Stimulated activated CD8-positive, alpha-beta memory T cell treated with anti-CD3 and anti-CD28 coated beads, Interleukin-4, amount 100 ng/mL, for 48 hours (primary cell): ENCODE measurements around the gene FBXW8.

Source experiments
- DNase-seq: peaks from one replicate; pipeline ENCODE4 v3.0.0-alpha.2; 2020

FBXW8 gene, protein sequence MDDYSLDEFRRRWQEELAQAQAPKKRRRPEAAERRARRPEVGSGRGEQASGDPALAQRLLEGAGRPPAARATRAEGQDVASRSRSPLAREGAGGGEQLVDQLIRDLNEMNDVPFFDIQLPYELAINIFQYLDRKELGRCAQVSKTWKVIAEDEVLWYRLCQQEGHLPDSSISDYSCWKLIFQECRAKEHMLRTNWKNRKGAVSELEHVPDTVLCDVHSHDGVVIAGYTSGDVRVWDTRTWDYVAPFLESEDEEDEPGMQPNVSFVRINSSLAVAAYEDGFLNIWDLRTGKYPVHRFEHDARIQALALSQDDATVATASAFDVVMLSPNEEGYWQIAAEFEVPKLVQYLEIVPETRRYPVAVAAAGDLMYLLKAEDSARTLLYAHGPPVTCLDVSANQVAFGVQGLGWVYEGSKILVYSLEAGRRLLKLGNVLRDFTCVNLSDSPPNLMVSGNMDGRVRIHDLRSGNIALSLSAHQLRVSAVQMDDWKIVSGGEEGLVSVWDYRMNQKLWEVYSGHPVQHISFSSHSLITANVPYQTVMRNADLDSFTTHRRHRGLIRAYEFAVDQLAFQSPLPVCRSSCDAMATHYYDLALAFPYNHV

DNA sequence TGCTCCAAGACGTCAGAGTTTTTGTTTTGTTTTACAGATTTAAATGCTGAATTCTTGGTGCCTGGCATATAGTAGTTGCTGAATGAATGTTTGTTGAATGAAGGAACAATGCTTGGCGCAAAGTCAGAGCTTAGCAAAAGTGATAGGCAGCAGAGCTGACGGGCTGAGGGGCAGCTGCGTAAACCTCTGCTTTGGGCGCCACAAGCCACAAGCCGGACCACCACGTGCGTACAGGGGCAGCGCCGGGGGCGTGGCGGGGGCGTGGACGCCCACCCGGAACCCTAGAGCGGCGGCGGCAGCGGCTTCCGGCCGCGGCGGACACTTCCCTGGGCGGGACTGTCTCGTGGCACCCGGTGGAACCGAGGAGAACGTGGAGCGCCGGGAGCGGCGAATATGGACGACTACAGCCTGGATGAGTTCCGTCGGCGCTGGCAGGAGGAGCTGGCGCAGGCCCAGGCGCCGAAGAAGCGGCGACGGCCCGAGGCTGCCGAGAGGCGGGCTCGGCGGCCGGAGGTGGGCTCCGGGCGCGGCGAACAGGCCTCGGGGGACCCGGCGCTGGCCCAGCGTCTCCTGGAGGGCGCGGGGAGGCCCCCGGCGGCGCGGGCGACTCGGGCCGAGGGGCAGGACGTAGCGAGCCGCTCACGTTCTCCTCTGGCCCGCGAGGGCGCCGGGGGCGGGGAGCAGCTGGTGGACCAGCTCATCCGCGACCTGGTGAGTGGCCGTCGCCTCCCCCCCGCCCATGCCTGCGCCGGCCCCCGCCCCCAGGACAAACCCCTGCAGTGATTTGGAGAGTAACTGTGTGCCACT, at the start of gene FBXW8:
FBXW8 (plus strand) TSS at position 306 of the 807 bp plus-strand sequence; CDS start at position 394, 88 bp downstream.
- peak; percentile 82 for DNase-seq

DNA sequence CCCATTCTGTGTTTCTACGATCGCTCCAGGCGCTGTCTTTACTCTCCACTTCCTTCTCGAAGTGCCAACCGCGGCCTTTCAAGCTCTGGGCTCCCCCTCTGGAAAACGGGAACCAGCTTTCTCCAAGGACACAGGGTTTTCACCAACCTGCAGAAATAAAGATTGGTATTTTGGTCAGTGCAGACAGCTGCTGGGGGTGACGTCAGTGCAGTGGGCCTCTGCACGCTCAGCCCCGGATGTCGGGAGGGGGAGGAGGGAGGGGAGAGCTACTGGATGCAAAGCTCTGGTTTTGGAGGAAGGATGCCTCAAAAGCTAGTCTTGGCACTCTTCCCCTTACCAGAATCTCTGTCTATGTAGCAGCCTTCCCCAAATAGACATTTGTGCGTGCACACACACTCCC, 49.4 kb upstream of the FBXW8 start:
- DNase-seq: peak; percentile 32

DNA sequence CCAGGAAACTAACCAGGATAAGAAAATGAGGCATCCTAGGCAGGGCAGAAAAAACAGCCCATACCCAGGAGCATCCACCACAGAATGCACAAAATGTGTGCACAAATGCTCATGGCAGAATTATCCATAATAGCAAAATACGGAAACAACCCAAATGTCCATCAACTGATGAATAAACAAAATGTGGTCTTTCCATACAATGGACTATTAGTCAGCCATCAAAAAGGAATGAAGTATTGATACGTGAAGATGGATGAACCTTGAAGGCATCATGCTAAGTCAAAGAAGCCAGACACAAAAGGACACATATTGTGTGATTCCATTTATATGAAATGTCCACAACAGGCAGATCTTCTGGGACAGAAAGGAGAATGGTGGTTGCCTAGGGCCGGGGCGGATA, 48.6 kb upstream of the FBXW8 start:
- no peak for DNase-seq

DNA sequence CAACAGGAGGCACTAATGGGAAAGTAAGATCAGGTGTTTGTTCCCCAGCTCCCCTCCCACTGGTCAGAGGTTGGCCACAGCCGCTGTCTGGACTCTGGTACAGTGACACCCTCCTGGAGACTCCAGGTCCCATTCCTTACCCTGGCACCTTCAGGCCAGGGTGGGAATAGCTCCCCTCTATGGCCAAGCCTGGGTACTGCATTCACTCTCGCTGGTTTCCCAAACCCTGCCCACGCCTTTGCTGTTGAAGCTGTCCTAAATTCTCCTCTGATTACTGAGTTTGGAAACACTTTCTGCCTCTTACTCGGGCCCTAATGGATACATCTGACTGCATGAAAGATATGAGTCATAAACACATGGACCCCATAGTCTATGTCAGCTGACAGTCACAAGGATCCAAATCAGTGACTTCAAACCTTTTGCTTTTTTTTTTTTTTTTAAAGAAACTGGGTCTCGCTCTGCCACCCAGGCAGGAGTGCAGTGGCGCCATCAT, 47.4 kb upstream of the FBXW8 start:
- DNase-seq: peak; percentile 47

DNA sequence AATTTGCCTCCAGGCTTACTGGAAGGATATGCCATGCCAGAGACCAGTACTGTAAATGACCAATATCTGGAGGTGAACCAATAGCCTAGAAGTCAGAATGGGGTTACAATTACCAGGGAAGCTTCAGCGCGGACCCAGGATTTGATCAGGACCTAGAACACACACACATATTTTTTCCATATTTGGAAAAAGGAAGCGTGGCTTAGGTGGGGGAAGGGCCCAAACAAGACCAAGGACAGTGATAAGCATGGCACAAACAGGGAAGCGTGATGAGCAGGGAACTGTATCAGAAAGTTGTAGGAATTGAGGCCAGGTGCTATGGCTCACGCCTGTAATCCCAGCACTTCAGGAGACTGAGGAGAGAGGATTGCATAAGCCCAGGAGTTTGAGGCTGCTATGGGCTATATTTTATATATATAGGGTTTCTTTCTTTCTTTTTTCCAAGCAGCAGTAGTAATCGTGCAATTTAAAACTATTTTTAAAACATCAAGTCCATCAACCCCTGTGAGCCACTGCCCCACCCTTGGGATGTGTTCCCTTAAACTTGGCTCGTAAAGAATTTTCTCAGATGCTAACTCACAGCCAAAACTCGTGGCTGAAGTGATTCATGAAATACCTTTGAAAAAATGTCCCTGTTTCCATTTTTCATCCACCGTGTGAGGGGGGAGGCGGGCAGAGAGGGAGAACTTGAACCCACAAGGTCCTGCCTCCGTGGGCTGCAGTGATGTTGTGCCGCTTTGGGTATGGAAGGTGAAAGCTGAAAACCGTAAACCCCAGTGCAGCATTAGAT, 46.2 kb upstream of the FBXW8 start:
- DNase-seq: no peak

DNA sequence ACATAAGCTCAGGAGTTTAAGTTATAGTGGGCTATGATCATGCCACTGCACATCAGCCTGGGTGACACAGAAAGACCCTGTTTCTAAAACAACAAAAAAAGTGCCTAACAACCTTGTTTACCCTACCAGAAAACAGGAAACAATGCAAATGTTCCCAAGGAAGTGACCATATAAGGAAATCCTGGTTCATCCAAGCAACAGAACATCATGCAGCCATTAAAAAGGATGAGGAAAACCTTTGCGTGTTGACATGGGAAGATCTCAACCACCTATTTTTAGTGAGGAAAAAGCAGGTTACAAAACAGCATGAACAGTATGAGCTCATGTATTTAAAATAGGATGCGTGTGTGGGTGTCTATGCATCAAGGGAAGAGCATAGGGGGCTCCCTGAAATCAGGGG, 43.2 kb upstream of the FBXW8 start:
- DNase-seq: no peak

DNA sequence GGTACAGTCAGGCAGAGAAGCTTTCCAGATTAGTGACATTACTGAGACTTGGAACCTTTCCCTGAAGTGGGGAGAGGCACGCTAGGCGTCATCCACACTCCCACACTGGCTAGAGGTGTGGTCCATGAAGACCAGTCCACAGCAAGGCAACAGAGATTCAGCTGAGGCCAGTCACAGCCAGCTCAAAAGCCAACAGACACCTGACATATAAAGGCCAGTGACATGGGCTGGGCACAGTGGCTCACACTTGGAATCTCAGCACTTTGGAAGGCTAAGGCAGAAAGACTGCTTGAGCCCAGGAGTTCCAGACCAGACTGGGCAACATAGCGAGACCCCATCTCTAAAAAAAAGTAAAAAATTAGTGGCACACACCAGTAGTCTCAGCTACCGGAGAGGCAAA, 40.4 kb upstream of the FBXW8 start:
- DNase-seq: no peak

DNA sequence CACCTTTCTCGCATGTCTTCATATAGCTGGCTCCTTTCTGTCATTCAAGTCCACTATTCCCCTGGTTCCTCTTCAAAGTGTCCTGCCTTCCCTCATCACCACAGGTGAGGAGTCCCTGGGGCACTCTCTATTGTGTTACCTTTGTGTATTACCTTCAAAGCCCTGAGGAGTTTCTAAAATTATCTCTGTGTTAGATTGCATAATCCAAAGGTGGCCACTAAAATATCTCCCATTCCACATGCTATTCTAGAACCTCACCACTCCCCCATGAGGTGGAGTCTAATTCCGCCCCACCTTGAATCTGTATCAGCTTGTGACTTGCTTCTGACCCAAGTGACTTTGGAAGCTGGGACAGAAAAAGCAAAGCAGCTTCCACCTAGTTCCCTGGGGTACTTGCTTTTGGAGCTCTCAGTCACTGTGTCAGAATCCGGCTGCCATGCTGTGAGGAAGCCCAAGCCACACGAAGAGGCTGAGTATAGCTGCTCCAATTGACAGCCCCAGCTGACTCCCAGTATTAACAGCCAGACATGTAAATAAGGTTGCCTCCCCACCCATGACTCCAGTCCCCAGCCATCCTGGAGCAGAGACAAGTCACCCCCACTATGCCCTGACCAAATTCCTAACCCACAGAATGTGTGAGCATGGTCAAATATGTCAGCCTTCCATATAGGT, 36.3 kb upstream of the FBXW8 start:
- DNase-seq: no peak

DNA sequence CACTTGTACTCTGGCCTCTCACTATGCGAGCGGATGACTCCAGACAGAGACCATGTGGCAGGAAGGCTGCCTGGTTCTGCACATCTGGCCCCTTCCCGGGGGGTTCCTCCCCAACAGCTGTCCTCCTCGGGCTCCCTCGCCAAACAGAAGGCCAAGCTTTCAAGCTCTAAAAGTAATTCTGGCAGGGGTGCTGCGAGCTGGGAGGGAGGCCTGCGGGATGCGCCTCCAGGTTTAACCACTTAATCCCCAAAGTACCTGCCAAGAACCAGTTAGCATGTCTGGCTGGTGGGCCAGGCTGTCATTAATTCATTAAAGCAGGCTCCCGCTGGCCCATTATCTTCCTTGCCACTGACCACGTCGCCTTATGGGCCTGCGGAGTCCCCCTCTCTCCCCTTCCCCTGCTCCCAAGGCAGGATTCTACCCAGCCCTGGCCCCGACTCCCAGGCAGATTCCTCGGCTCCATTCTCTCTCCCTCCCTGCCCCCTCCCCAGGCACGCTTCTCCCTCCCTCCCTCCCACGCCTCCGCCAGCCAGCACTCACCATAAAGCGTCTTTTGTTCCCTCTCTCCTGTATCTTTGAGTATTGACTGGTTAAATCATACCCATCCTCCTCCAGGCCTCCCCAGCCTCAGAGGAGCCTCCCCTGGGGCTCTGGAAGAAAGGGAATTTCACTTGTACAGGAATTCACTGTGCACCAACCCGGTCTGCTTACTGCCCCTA, 34.4 kb upstream of the FBXW8 start:
- DNase-seq: no peak

DNA sequence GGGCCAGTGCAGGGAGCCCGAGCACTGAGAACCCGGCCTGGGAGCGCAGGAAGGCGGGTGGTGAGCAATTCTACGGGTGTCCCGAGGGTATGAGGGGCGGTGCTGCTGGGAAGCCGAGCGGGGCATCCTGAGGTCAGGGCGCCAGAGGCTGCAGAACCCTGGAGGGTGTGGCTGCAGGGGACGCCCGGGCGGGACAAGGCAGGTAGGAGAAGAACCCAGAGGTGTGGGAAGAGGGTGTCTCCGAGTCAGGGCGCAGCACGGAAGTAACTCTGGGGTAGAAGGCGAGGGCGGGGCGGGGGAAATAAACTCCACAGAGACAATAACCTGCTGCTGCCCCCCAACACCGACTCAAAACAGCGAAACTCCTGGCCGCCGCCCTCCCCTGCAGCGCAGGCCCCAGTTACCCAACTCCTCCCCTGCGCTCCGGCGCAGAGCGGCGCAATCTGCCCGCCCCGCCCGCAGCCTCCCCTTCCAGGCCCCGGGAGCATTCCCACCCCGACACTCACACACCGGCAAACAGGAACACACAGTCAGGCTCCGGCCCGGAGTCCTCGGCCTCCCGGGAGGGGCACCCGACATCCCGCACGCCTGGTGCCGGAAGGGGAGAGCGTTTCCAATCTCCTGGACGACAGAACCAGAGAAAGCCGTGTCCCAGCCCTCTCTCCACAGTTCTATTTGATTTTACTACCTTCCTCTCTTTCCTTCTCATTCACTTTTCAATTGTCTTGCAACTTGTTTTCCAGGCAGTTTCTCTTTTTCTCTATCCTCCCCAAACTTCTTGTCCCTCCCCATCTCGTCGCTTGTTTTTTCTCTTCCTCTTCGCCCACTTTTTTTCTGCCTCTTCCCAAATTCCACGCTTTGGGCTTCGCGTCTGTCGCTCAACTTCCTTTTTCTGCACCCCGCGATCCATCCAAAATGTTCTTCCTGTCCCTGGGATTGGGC, 31.9 kb upstream of the FBXW8 start:
- DNase-seq: no peak

DNA sequence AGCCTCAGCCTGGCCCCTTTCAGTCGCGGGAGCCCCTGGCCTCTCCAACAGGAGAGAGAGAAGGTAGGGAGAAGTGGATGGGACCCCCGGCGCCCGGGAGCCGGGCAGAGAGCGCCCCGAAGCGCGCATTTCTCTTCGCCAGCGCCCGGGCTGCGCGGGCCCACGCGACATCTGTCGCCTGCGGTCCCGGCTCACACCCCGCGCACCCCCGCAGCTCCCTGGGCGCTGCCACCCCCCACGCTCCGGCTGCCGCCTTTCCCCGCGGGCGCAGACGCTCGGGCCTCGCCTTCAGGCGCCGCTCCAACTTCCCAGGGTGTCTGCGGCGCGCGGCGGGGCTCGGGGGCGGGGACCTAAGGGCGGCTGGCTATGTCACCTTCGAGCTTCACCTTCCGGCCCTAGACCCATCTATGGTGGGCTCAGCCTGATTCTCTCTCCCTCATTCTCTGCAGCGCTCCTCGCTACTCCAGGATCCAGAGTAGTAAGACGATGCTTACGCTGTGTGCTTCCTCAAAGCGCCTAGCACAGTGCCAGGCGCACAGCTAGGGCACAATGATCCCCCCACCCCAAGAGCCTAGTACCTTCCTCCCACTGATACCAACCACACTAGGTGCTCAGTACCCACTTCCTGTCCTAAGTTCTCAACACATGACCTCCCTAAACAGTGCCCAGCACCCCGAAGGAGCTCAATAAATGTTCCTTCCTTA, 31.1 kb upstream of the FBXW8 start:
- DNase-seq: peak; percentile 32

DNA sequence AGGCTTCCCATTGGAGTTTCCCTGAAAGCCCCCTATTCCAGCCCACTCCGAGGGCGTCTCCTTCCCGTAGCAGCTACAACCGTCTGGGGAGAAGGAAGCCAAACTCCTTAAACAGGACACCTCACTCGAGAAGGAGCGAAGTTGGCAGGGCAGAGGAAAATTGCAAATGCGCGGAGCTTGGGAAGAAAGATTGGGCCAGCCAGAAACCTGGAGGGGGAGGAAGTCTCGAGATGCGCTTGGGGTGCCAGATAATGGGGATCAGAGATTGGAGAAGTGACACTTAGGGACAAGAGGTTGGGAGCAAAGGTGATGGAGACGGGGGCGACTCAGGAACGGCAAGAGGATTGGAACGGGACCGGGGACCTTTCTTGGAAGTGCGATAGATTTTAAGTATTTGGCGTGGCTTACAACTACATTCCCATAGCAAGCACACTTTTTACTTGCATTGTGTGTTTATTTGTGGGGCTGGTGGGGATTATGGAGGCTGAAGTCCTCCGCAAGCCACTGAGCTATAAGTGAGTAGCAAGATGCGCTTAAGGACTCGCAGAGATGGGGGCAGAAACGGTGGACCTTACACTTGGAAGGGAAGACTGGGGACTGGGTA, 30.4 kb upstream of the FBXW8 start:
- DNase-seq: no peak

DNA sequence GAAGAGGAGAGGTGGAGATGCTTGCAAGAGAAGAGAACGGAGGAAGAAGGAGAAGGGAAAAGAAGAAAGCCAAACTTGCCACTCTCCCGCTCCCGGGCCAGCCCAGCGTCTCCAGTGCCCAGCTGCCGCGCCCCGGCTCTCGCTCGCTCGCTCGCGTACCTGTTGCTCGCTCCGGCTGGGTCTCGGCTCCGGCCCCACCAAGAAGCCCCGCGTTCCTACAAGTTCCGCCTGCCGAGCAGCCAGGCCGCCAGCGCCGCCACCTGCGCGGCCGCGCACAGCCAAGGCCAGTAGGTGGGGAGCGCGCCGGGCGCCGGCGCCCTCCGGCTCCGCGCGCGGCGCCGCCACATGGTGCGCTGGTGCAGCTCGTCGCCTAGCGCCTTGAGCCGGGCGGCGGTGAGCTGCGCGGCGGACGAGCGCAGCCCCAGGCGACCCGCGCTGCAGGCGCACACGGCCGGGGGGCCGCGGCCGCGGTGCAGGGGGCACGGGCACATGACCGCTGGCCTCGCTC, 29.9 kb upstream of the FBXW8 start:
- peak; percentile 49 for DNase-seq

DNA sequence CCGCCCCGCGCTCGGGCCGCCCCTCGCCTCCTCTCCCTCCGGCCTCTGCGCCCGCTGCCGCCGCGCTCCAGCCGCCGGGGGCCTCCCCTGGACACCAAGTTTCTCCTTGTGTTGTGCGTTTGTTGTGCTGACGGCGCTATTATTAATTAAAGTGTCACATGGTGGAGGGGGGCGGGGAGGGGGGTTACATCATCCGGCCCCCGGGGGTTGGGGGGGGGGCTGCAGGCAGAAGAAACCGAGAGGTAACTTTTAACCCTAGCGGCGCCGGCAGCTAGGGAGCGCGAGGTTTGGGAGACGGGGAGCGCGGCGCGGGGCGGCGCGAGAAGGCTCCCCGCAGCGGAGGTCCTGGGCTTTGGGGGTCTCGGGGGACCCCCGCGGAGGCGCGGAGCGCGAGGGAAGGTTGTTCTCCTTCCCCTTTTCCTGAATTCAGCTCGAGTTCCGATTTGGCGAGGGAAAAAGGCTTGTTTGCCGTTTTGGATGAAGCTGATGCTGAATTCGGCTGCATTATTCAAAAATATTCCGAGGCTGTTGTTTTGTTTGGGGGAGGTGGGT, 29.3 kb upstream of the FBXW8 start, which contains the start of gene HRK:
HRK (minus strand) TSS at position 117 of the 552 bp plus-strand sequence. CDS start 134 bp downstream, outside the sequence.
- DNase-seq: no peak

DNA sequence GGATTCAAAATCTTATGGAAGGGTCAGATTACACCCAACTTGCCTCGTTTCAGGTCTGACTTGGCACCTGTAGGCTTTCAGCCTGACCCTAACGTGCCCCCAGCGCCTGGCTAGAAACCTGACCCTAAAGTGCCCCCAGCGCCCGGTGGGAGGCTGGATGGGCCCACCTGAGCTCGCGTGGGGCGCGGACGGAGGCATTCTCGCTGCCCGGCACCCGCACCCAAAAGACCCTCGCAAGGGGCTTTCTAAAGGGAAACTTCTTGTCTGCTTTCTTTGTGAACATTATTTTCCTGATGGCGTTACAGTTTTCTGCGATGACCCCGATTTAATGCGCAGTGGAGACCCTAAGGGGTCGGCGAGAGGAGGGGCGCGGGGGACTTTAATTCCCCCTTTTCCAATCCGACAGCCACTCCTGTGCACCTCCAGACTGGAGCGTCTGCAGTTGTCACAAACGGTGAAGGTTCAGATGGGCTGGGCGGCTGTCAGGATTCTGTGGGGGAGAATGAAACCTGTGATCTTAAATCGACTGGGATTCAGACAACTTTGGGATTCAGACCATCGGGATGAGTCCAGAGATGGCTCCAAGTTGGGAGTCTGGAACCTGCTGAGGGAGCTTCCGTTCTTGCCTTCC, 28.8 kb upstream of the FBXW8 start:
- no peak for DNase-seq

DNA sequence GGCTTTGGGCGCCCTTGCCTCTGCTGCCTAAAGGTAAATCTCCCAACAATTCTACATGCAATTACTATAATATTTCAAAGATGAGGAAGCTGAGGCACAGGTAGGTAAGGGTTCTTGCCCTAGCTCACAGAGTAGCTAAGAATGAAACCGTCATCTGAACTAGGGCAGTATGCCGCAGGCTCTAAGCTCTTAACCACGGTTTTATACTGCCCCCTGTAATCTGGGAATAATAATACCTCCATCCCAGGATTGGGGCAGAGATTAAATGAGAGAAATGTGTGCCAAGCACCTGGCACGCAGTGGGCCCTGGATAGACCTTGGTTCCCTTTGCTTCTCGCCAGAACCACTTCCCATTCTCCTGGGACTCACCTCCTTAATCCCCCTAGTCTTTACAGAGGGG, 28.0 kb upstream of the FBXW8 start:
- DNase-seq: no peak

DNA sequence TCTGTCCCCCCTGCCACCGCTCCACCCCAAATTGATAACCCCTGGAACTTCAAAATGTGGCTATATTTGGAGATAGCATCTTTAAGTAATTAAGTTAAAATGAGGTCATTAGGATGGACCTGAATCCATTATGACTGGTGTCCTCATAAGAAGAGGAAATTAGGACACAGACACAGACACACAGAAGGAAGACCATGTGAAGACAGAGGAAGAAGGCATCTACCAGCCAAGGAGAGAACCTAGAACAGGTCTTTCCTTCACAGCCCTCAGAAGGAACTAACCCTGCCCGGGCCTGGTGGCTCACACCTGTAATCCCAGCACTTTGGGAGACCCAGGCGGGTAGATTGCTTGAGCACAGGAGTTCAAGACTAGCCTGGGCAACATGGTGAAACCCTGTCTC, 25.9 kb upstream of the FBXW8 start:
- no peak for DNase-seq

DNA sequence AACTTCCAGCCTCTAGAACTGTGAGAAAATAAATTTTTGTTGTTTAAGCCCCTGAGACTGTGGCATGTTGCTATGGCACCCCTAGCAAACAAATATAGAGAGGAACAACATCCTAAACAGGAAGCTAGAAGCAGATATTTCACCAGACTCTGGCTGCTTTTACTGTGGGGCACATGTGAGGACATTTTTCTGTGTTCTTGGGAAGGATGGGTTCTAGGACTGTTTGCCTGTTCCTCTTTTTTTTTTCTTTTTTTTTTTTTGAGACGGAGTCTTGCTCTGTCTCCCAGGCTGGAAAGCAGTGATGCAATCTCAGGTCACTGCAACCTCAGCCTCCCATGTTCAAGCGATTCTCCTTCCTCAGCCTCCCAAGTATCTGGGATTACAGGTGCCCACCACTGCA, 25.3 kb upstream of the FBXW8 start:
- no peak for DNase-seq
